GM10847 (cell line): ENCODE measurements around the gene TM7SF3.
A peak's percentile ranks its signal among the peaks of the same experiment; 100 is the strongest.

Experiments used
- POLR2A ChIP-seq: IDR thresholded peaks from 2 replicates; pipeline ENCODE4 v1.6.1; 2011; ENCODE audit not compliant: insufficient read length; ENCODE audit errors: extremely low read depth

TM7SF3 gene, protein sequence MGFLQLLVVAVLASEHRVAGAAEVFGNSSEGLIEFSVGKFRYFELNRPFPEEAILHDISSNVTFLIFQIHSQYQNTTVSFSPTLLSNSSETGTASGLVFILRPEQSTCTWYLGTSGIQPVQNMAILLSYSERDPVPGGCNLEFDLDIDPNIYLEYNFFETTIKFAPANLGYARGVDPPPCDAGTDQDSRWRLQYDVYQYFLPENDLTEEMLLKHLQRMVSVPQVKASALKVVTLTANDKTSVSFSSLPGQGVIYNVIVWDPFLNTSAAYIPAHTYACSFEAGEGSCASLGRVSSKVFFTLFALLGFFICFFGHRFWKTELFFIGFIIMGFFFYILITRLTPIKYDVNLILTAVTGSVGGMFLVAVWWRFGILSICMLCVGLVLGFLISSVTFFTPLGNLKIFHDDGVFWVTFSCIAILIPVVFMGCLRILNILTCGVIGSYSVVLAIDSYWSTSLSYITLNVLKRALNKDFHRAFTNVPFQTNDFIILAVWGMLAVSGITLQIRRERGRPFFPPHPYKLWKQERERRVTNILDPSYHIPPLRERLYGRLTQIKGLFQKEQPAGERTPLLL

DNA sequence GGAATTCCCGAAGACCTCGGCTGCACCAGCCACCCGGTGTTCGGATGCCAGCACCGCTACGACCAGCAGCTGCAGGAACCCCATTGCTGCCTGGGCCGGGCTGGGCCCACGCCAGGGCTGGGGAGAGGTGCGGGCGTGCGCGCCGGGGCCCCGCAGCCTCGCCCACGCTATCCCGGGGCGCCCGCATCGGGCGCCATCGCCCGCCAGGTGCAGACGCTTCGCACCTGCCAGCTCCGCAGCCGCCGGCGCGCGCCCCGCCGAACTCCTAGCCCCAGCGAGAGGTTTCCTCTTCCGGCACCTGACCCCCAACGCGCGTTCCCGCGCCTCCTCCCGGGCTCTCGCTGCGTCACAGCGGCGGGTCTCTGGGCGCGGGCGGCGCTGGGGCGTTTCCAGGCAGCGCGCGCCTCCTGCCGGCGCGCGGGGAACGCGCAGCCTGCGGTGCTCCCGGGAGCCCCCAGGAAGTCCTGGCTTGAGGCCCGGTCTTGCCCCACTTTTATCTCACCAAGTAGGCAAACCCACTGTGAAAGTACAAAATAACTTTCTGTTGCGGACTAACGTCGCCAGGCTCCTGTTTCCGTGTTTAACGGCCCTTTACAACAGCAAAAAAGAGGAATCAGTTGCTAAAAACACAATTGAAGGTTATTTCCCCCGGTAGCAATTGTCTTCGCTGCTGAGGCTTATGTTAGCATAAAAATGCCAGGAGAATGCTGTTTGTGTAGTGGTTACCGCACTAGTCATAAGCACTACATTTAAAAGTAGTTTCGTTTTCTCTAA is at the start of gene TM7SF3:
TSS of gene TM7SF3 (minus strand) at position 300 of the 774 bp plus-strand sequence. CDS start at position 84, 216 bp downstream.
- TF ChIP-seq POLR2A, result peak; percentile 76

DNA sequence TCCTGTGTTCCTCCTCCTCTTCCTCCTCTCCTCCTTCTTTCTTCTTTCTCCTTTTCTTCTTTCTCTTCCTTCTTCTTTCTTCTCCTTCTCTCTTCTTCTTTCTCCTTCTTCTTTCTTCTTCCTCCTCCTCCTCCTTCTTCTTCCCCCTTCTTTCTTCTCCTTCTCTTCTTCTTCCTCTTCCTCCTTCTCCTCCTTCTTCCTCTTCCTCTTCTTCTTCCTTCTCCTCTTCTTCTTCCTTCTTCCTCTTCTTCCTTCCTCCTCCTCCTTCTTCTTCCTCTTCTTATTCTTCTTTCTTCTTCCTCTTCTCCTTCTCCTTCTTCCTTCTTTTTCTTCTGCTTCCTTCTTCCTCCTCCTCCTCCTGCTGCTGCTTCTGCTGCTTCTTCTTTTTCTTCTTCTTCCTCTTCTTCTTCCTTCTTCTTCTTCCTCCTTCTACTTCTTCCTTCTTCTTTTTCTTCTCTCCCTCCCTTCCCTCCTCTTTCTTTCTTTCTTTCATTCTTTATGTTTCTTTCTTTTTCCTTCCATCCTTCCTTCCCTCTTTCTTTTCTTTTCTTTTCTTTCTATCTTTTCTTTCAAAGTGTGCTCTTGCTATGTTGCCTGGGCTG is 49.2 kb upstream of the TM7SF3 start:
- TF ChIP-seq POLR2A, result no peak

DNA sequence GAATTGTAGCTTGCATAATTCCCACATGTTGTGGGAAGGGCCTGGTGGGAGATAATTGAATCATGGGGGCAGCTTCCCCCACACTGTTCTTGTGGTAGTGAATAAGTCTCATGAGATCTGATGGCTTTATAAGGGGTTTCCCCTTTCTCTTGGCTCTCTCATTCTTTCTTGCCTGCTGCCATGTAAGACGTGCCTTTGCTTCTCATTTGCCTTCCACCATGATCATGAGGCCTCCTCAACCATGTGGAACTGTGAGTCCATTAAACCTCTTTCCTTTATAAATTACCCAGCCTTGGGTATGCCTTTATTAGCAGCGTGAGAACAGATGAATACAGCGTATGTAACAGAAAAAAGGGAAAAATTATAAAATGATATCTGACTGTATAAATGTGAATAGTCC is 47.1 kb upstream of the TM7SF3 start:
- no peak for TF ChIP-seq POLR2A

DNA sequence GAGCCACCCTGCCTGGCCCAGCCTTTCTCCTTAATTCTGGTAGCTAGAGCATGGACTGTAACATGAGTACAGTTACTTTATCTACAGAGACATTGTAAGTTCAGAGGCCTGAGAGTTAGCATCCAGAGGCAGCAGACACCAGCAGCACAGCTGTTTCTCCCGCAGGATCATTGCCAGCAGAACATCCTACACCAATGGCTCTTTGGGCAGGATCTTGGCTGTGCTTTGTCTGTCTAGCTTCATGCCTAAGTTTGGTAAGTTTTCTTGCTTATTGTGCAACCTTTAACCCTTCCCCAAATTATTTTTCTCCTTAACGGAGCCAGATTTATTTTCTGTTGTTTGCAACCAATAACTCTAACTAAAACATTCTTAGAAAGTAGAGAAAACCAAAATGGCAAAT is 46.6 kb upstream of the TM7SF3 start:
- TF ChIP-seq POLR2A, result no peak

DNA sequence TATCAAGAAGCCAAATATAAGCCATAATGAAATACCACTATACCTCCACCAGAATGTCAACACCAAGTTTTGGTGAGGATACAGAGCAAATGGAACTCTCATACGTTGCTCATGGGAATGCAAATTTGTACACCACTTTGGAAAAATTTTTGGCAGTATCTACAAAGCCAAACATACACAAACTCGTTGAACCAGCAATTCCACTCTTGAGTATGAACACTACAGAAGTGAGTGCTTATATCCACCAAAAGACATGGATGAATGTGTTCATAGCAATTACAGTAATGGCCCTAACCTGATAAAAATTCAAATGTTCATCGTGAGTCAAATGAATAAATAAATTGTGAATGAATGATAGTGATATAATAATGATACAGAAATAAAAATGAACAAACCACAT is 43.4 kb upstream of the TM7SF3 start:
- no peak for TF ChIP-seq POLR2A

DNA sequence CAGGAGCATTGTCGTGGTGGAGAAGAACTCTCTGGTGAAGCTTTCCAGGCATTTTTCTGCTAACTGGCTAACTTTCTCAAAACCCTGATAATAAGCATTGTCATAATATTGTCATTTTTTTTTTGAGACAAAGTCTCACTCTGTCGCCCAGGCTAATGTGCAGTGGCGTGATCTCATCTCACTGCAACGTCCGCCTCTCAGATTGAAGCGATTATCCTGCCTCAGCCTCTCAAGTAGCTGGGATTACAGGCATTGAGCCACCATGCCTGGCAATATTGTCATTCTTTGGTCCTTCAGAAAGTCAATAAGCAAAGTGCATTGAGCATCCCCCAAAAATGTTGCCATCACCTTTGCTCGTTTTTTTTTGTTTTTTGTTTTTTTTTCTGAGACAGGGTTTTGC is 41.8 kb upstream of the TM7SF3 start:
- no peak for TF ChIP-seq POLR2A

DNA sequence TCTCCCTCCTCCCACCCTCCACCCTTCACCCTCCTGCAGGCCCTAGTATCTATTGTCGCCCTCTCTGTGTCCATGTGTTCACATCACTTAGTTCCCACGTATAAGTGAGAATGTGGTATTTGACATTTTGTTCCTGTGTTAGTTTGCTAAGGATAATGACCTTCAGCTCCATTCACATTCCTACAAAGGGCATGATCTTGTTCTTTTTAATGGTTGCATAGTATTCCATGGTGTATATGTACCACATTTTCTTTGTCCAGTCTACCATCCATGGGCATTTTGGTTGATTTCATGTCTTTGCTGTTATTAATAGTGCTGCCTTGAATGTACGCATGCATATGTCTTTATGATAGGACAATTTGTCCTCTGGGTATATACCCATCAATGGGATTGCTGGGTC is 38.6 kb upstream of the TM7SF3 start:
- TF ChIP-seq POLR2A, result no peak

DNA sequence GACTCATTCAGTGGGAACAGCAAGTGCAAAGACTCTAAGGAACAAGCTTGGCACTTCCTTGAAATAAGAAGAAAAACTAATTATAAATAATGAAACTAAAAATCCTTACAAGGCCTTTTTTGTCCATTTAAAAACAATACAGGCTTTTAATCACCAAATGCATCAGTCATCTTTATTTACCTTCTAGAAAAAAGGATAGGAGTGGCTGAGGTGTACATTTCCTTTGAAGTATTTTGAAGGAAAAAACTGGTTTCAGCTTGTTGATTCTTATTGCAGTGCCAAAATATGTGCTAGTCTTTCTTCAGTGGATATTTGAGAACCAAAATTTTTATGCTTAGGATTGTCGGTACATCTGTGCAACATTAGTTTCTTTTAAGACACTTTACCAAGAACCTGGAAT is 38.0 kb upstream of the TM7SF3 start:
- no peak for TF ChIP-seq POLR2A

DNA sequence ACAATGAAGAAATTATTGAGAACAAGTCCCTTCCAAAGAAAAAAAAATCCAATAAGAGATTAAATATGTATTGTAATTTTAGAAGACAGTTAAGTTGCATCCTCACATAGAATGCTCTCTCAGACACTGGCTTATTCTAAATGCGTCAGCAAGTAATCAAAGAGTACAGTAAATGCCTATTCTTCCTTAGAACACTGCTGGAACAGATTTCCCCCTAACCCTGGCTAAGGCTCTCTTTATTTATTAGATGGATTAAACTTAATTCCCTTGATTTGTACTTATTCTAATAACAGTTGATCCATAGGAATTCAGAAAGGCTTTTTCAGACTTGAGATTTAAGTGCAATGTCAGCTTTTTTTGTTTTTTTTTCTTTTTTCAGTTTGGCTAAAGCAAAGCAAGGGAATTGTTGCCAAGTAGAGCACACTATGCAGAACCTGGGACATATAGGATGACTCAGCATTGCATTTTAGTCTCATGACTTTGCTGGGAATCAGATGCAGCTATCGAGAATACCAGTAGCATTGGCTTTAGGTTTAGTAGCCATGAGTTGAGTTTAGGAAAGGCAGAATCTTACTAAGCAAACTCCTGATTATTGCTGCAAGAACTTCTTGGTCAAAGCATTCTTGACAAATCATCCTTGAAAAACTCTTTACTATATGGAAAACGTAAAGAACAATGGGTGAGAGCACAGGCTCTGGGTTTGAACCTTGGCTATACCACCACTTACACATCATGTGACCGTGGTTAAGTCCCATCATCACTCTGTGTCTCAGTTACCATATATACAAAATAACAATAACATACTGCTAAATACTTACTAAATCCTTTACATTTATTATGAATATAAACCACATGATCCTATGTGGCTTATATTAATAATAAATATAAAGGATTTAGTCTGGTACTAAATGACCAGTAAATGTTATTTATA is 34.9 kb upstream of the TM7SF3 start:
- TF ChIP-seq POLR2A, result no peak

DNA sequence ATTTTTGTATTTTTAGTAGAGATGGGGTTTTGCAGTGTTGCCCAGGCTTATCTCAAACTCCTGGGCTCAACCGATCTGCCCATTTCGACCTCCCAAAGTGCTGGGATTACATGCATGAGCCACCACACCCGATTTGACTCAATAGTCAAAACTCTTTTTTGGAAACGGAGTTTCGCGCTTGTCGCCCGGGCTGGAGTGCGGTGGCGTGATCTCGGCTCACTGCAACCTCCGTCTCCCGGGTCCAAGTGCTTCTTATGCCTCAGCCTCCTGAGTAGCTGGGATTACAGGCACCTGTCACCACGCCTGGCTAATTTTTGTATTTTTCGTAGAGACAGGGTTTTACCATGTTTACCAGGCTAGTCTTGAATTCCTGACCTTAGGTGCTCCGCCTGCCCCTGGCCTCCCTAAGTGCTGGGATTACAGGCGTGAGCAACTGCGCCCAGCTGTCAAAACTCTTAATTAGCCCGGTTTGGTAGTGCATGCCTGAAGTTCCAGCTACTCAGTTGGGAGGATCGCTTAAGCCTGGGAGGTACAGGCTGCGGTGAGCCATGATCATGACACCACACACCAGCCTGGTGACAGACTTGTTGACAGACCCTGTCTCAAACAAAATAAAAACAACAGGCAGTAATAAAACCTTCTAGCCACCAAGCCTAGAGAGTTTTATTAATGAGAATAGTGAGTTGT is 20.6 kb upstream of the TM7SF3 start:
- no peak for TF ChIP-seq POLR2A

DNA sequence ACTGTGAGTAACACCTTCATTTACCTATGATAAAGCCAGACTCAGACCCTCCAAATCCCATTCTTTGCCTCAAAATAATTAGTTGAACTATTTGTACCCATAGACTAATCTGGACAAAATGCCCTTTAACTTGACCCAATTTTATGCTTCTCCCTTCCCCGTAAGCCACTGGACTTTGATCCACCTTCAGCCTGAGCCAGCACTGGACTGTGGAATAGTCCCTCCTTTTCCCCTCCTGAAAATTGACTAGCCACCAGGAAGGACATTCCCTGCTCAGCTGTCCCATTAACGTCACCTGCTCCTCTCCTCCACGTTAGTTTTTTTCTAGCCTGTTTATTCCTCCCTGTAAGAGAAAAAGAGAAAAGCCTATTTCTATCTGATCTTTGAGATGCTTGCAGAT is 18.5 kb upstream of the TM7SF3 start:
- no peak for TF ChIP-seq POLR2A

DNA sequence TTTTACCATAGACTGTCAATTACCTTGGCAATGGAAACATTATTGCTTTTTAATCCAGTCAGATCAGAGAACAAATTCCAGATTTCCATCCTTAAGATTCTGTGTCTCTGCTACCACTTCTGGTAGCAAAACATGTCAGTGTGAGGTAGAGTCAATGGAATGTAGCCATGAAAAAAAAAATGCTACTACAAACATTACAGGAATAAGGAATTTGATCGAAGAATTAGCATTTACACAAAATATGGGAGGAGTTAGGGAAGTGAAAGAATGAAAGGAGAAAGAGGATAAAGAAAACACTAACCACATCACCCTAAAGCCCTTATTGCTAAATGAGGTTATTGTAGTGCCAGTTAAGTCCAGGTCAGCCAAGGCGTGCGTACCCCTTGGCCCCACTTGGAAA is 17.3 kb upstream of the TM7SF3 start:
- TF ChIP-seq POLR2A, result no peak

DNA sequence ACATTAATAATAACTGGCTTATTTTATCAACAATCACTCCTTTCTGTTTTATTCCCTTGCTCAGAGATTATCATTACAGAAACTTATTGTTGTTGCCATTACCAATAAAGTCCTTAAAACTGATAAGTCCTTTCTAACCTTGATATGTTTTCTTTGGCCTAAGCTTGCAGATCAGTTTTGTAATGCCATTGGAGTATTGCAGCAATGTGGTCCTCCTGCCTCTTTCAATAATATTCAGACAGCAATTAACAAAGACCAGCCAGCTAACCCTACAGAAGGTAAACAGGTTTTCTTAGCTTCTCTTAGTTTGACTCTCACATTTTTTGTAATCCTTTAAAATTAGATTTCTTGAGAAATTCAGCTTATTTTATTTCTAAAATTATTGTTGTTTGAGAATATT is 12.1 kb upstream of the TM7SF3 start:
- no peak for TF ChIP-seq POLR2A

DNA sequence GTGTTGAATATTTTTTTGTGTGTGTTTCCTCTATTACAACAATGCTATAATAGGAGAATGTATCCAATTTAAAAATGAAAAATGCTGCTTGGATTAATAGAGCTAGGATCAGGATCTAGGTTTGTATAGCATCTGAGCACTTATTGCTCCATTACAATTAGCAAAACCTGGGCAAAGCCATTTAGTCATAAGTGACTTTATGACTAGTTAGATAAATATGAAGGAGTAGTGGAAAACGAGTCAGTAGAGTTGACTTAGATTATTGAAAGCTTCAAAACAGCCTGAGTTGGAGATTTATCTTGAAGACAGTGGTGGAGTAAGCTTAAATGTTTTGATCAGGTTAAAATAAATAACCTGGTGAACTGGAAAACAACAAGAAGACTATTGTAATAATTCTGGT is 10.9 kb upstream of the TM7SF3 start:
- TF ChIP-seq POLR2A, result no peak
